HG02623 (cell line): ENCODE data around the gene NECAB2.

Experiments
- ATAC-seq: cut with Tn5 transposase; IDR thresholded peaks from one replicate; pipeline ENCODE4 v1.9.1; 2021; ENCODE audit warnings: moderate library complexity; ENCODE audit not compliant: unreplicated experiment

NECAB2 gene

GRCh38 chr16:83967838-83968305 lies at the start of gene NECAB2:
Gene NECAB2 (plus strand): TSS chr16:83968244. CDS start chr16:83968649, 405 bp downstream.
- ATAC-seq, result no peak

DNA sequence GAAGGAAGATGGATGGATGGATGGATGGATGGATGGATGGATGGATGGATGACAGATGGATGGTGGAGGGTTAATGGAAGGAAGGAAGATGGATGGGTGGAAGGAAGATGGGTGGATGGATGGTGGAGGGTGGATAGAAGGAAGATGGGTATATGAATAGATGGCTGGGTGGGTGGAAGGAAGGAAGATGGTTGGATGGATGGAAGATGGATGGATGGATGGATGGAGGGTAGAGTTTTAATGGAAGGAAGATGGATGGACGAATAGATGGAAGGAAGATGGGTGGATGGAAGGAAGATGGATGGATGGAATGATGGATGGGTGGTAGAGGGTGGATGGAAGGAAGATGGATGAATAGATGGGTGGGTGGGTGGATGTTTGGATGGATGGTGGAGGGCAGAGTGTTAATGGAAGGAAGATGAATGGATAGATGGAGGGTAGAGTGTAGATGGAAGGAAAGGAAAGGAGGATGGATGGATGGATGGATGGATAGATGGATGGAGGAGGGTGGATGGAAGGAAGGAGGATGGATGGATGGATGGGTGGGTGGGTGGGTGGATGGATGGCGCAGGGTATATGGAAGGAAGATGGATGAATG lies 47.1 kb upstream of the NECAB2 start:
- ATAC-seq, result no peak

DNA sequence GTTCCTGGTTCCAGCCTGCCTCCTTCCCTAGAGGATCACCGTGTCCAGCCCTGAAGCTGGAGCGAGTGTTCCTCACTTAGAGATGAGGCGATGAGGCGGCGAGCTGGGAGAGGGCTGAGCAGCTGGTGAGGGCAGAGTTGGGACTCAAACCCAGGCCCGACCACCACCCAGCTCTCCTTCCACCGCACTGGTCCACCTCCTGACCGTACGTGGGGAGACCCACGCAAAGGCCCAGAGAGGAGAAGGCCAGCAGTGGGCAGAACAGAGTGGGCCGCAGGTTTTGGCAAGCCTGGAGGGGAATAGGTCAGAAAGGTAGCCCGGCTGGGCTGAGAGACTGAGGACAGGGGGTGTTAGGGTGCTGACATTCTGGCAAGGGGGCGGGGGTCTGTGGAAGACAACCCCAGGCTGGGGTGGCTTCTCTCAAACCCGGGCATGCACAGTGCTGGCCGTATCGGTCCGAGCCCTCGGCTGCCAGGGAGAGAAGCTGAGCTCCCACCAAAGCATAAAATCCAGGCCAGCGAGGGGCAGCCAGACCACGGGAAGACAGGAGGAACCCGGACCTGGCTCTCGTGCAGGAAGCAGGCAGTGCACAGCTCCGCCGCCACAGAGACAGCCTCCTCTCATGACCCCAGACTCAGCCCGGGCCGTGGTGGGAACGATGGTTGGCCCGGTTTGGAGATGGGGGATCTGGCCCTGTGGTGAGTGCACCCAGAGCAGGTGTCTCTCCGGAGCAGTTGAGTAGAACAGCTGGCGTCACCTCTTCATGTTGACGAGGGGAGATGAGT lies 44.3 kb upstream of the NECAB2 start:
- no peak for ATAC-seq

- no peak for ATAC-seq
Observed at GRCh38 chr16:83924686-83925085, 43.4 kb upstream of the NECAB2 start.

DNA sequence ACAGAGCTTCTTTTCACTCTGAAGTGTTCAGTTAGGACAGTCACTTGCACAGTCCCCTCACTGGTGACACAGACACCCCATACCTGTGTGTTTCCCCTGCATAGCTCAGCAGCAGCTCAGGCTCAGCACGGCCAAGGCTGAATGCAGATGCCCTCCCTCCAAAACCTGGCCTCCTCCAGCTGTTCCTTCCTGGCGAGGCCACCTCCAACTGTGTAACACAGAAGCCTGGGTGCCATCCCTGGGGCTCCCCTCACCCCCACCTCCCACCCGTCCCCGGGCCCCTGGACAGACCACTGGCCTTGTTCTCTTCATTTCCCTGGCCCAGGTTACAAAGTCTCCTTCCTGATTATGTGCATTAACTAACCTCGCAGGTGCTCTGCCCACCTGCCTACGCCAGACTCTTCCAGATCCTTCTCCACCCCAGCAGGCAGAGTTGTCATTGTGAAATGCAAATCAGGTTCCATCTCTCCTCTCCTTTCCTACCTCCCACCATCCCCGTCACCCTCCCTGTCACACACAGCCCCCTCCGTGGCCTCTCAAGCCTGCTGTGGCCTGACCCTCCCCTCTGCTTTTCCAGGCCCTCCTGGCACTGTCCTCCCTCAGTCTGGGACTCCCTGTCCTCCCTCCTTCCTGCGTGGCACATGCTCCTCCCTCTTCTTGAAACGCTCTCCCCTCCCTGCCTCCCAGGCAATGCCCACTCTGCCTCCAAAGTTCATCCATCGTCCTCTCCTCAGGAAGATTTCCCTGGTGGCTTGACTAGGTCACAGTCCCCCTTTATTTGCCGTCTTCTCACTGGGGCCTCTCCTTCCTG lies 42.7 kb upstream of the NECAB2 start:
- ATAC-seq, result no peak

GRCh38 chr16:83925957-83926725 lies 41.9 kb upstream of the NECAB2 start:
- ATAC-seq, result no peak

- no peak for ATAC-seq
Observed at GRCh38 chr16:83926726-83927397, 41.2 kb upstream of the NECAB2 start.

GRCh38 chr16:83928341-83929055 lies 39.5 kb upstream of the NECAB2 start:
- ATAC-seq, result no peak

DNA sequence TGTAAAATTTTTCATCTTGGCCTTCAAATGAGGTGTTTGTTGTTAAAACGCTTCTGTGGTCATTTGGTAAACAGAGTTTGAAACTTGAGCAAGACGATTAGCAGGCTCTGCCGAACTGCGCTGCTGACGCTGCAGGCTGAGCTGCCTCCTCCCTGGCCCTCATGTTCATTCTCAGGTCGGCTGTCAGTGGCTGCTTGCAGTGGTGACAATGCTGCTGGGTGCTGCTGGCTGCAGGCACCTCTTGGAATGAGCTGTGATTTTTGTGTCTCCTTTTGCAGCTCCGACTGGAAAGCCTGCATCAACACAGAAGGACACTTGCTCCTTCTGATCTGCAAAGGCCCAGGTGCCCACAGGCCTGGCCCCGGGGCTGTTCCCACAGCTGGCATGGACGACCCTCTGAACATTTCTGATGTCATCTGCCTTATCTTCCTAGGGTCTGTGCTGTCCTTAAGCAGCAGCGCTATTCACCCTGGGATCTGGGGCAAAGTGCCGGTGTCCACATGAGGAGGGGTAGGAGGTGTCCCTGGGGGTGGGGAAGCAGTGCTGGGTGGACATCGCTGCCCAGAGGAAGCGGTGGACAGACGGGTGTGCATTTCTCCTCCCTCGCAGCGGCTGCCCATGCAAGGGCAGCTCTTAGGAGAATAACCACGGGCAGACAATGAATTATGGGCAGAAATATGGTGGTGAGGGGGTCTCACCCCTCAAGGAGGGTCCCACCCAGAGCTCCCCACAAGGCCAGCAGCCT lies 38.1 kb upstream of the NECAB2 start:
- no peak for ATAC-seq

DNA sequence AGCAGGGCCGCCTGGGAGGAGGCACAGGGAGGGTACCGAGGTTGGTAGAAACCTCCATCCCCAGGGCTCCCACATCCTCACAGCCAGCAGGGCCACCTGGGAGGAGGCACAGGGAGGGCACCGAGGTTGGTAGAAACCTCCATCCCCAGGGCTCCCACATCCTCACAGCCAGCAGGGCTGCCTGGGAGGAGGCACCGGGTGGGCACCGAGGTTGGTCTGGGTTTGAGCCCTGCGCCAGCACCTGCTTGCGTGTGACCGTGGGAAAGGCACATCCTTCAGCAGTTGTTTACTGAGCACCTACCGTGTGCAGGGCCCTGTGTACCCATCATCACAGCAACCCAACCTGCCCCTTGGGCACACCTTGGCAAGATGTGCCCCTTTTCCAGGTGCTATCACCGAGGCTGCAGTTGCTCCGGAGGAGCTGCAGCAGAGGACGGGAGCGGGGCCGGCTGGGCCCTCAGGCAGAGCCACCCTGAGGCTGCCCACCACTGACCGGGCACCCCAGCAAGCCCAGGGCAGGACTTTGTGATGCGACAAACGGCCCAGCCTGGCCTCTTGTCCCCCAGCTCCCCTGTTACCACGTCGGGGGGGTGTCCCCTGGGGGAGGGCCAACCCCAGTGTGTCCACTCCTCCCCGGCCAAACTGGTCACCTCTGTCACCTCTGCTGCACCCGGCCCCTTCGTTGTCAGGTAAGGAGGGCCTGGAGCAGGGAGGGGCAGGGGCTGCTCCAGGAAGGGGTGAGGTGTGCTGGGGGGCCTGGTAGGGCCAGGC lies 37.1 kb upstream of the NECAB2 start:
- no peak for ATAC-seq

DNA sequence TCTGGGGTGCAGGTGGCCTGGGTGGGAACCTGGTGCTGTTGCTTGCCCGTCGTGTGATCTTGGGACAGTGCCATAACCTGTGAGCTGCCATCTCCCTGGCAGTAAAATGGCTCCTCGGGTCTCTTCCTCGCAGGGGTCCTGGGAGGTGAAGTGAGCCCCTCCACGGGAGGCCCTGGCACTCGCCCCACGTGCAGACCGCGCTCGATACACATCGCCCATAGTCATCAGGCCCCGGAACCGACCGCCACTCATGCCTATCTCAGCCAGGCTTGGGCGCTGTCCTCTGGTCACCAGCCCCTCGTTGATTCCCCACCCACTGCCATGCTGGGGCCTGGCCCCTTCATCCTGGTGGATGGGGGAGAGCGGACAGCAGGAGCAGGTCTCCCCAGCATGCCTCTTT lies 36.5 kb upstream of the NECAB2 start:
- no peak for ATAC-seq

DNA sequence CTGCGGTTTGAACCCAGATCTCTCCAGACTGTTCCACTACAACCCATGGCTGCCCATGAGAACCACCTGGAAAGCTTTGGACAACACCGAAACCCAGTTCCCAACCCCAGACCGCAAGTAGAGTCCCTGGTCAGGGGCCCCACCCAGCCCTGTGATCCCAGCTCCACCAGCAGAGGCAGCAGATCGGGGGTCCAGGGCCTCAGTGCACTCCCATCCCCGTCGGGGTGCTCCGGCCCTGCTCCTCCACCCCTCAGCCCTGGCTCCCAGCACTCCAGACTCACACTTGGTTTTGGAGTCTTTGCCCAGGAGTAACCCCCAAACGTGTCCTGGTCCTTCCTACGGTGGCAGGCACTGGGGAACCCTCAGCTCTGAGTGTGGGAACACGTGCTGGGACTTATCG lies 35.7 kb upstream of the NECAB2 start:
- no peak for ATAC-seq

- no peak for ATAC-seq
Observed at GRCh38 chr16:83932955-83933673, 34.9 kb upstream of the NECAB2 start.

DNA sequence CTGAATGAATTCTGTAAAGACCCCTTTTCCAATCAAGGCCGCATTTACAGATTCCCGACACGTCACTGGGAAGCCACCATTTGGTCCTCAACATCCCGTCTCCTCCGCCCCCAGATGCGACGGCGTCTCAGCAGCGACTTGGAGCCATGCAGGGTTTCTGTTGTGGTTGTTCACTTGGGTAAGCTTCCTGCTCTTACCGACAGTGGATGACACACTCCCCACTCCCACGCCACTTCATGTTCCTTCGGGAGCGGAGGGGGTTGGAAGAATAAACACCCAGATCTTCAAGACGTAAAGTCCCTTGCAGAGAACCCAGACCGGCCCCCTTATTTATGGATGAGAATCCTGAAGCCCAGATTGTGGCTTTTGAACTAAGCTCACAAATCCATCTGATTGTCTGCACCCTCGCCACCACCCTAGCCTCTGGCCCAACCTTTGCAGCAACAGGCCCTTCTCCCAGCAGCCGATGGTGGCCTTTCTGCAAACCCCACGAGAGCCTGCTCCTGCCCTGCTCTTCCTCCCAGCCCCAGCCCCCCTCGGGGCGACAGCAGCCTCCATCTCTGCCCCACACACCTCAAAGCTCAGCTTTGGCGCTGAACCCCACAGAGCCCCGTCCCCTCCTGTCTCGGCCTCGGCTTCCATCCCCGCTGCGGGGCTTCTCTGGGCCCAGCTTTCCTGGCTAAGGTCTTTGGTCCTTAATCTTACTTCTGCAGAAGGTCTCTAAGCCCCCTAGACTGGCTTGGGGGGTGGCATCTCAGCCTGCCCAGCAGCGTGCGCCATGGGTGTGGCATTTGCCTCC lies 34.0 kb upstream of the NECAB2 start:
- ATAC-seq, result no peak

- no peak for ATAC-seq
Observed at GRCh38 chr16:83934684-83934977, 33.4 kb upstream of the NECAB2 start.

- ATAC-seq, result no peak
Observed at GRCh38 chr16:83935005-83935857, 32.8 kb upstream of the NECAB2 start.
